Coronary artery (tissue), 2 donors: ENCODE data around the gene SFXN1.

Source experiments
- DNase-seq: peaks from one replicate; pipeline ENCODE4 v3.0.0-alpha.2; 2017; ENCODE audit warnings: low spot score
- H3K27ac ChIP-seq, 2 donors: fragments of 200-600 bp; sonication (generic); one replicate each; pipeline ENCODE4 v1.5.1; 2016 to 2019
- H3K4me3 ChIP-seq: fragments of 200-600 bp; sonication (generic); 2 replicates; pipeline ENCODE4 v1.5.1; 2016; ENCODE audit warnings: mild to moderate bottlenecking, moderate library complexity
- CTCF ChIP-seq: fragments of 200-600 bp; sonication (generic); IDR thresholded peaks from one replicate; pipeline ENCODE4 v1.5.1; 2019; ENCODE audit warnings: antibody characterized with exemption

Gene SFXN1

GRCh38 chr5:175517824-175518450 is 39.6 kb downstream of the SFXN1 start:
- Histone ChIP-seq H3K27ac (no peak overlapping the region), H3K4me3 (no peak overlapping the region)
- TF ChIP-seq CTCF: no peak
- no peak for DNase-seq

- no peak for DNase-seq
- H3K27ac ChIP-seq: no peak overlapping the region
- TF ChIP-seq CTCF: no peak
- no peak overlapping the region for H3K4me3 ChIP-seq
These were observed 40.6 kb downstream of the SFXN1 start for GRCh38 chr5:175519006-175519405.

GRCh38 chr5:175520321-175520720 is 42.0 kb downstream of the SFXN1 start:
- Histone ChIP-seq H3K27ac (no peak overlapping the region), H3K4me3 (no peak overlapping the region)
- no peak for TF ChIP-seq CTCF
- no peak for DNase-seq

GRCh38 chr5:175520873-175521272 is 42.5 kb downstream of the SFXN1 start:
- DNase-seq: no peak
- Histone ChIP-seq H3K27ac (no peak overlapping the region), H3K4me3 (no peak overlapping the region)
- no peak for TF ChIP-seq CTCF

GRCh38 chr5:175521313-175521833 is 43.0 kb downstream of the SFXN1 start:
- H3K27ac ChIP-seq: no peak overlapping the region
- DNase-seq: no peak
- no peak for TF ChIP-seq CTCF

GRCh38 chr5:175523292-175523691 is 44.9 kb downstream of the SFXN1 start:
- no peak for DNase-seq
- no peak for TF ChIP-seq CTCF
- Histone ChIP-seq H3K4me3 (no peak overlapping the region), H3K27ac (no peak overlapping the region)

More at GRCh38 chr5:175521313-175521833, 43.0 kb downstream of the SFXN1 start:
- no peak overlapping the region for H3K4me3 ChIP-seq

GRCh38 chr5:175524211-175524610 is 45.9 kb downstream of the SFXN1 start:
- no peak for DNase-seq
- Histone ChIP-seq H3K4me3 (no peak overlapping the region), H3K27ac (no peak overlapping the region)
- no peak for TF ChIP-seq CTCF
